ENCODE data around the gene UCP2. TPM values are rescaled to one million over a fixed set of nuclear protein-coding genes. Genes with fewer than 3 reads are reported as not detected.

Gene UCP2
- total RNA-seq, 3 donors from 2014 or later: 69.3 to 146 (median 88.9) TPM

DNA sequence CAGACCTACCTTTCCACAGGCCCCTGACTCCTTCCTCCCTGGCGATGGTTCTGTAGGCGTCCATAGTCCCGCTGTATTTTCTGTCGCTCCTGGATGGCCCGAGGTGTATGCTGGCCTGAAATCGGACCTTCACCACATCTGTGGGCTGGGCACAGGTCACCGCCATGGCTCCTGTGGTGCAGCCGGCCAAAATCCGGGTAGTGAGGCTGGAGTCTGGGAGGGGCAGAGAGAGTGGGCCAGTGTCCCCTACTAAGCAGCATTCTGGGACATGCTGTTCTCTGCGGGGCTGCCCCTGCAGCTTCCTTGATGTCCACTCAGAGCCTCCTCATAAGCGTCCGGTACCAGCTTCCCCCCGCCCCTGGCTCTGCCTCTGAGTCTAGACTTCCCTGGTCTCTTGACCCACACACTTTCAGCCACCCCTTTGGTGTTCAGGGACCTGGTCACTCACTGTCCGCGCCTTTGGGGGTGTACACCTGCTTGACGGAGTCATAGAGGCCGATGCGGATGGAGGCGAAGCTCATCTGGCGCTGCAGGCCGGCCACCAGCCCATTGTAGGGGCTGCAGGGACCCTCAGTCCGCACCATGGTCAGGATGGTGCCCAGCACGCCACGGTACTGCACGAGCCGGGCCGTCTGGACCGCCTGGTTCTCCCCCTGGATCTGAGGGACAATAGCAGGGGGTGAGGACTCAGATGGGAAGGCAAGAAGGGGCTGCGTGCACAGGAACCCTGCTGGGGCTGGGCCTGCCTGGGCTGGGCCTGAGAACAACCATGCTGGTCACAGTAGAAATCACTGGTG is 23.3 kb upstream of the UCP2 start:
- Mint-ChIP-seq H3K27me3 (ENCODE audit: low read depth) (no peaks in the 10 kb centered on the region), H3K4me1 (ENCODE audit: low read depth) (peaks cover 81% of the 10 kb centered on the region), H3K9me3 (no peaks in the 10 kb centered on the region), H3K4me3 (no peak overlapping the region), H3K36me3 (ENCODE audit: insufficient read depth) (peaks cover 18% of the 10 kb centered on the region)
- ATAC-seq (no peak), DNase-seq (no peak)

DNA sequence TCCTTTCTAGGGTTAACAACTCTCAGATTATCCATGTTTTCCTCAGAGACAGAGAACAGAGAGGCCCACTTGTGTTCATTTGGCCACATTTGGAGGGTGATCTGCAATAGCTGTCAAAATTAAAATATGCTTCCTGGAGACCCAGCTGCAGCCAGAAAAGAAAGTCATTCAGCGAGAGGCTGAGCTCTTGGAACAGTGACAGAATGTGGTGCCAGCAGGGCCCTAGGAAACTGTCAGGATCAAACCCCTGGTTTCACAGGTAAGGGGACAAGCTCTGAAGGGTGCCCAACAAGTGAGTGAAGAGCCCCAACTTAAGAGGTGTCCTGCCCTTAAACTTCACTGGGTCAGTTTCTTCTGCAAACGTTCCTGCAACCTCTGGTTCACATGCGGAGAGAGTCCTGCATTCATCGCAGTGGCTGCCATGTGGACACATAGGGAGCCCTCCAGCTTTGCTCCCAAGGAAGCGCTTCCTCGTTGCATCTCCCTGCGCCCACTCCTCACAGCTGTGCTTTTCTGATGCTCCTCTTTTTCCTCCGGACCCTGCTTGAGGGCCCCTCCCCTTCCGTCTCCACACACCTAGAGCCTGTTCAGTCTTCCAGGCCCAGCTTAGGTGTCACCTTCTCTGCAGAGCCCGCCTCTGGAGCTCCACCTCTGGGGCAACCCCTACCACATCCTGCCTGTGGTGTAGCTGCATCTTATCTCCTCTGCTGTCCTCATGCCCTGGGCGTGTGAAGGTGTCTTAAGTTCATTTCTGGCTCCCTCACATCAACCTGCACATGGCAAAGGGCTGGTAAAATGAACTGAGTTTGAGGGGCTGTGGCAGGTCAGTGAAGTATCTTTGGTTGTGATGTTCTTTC is 22.3 kb upstream of the UCP2 start:
- Mint-ChIP-seq H3K27me3 (ENCODE audit: low read depth) (no peaks in the 10 kb centered on the region), H3K4me3 (peak overlapping the region; percentile 60), H3K36me3 (ENCODE audit: insufficient read depth) (peaks cover 21% of the 10 kb centered on the region), H3K9me3 (no peaks in the 10 kb centered on the region), H3K4me1 (ENCODE audit: low read depth) (peaks cover 78% of the 10 kb centered on the region)
- ATAC-seq (peak; percentile 97 to 99), DNase-seq (peak; percentile 75)

DNA sequence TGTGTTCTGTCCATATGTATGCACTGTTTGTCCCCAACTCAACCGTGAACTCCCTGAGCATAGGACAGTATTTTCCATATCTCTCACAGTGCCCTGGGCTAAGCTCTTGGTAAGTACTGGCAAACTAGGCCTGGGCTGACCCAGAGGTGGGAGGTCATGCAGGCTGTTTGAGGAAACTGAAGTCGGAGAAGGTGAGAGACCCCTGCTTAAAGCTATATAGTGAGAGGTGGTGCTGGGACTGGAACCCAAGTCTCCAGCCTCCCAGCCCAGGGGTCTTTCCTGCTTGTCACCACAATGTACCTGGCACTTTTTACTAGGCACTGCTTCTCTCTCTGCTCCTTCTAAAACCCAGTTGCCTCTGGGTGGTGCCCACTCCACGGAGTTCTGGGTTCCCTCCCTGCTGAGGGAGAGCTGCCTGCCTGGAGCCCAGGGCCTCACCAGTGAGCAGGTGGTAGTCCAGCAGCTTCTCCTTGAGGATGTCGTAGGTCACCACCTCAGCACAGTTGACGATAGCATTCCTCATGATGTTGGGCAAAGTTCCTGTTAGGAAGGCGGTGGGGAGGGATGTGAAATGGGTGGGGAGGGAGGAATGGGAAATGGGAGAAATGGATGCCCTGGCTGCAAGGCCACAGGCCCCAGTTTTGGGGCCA is 21.5 kb upstream of the UCP2 start:
- Mint-ChIP-seq H3K27me3 (ENCODE audit: low read depth) (no peaks in the 10 kb centered on the region), H3K4me1 (ENCODE audit: low read depth) (peaks cover 79% of the 10 kb centered on the region), H3K9me3 (no peaks in the 10 kb centered on the region), H3K36me3 (ENCODE audit: insufficient read depth) (peaks cover 21% of the 10 kb centered on the region), H3K4me3 (no peak overlapping the region)
- ATAC-seq: no peak
- no peak for DNase-seq

DNA sequence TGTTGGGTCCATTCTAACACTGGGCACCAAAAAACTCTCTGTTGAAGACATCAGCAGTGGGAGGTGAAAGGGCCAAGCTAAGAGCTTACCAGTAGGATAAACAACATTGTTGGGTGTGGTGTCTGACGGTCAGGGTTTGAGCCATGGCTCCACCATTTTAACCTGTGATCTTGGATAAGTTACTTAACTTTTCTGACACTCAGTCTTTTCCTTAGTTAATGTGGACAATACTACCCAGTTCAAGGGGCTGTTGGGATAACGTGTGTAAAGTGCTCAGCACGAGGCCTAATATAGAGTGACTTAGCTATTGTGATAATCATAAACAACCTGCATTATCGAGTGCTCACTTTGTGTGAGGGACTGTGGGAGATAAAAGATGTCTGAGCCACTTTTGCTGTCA is 20.2 kb upstream of the UCP2 start:
- DNase-seq: no peak
- peaks cover 21% of the 10 kb centered on the region for H3K36me3 Mint-ChIP-seq (ENCODE audit: insufficient read depth)

DNA sequence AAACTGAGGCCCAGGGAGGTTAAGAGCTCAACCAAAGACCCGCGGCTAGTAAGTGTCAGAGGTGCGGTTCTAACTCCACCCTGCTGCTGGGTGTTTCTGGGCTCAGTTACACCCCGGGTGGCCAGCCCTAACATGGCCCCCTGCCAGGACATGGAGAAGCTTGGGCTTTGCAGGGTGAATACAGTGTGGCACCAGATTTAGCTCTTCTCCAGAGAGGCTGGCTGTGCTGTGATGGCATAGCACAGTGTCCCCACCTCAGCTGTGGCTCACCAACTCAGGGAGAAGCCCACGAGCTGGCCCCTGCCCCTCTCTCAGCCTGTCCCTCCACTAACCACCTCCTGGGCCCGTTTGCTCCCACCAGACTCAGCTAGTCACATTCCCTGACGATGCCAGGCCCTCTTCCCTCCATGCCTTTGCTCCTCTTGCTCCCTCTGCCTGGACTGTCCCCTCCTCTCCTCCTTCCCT is 19.2 kb upstream of the UCP2 start:
- peaks cover 21% of the 10 kb centered on the region for H3K36me3 Mint-ChIP-seq (ENCODE audit: insufficient read depth)
- no peaks in the 10 kb centered on the region for H3K9me3 Mint-ChIP-seq
- DNase-seq: no peak
- ATAC-seq: no peak
- no peak overlapping the region for H3K4me3 Mint-ChIP-seq
- H3K4me1 Mint-ChIP-seq (ENCODE audit: low read depth): peaks cover 74% of the 10 kb centered on the region
- H3K27me3 Mint-ChIP-seq (ENCODE audit: low read depth): no peaks in the 10 kb centered on the region

More for the DNA sequence above, 20.2 kb upstream of the UCP2 start:
- Mint-ChIP-seq H3K4me3 (no peak overlapping the region), H3K4me1 (ENCODE audit: low read depth) (peaks cover 73% of the 10 kb centered on the region), H3K9me3 (no peaks in the 10 kb centered on the region), H3K27me3 (ENCODE audit: low read depth) (no peaks in the 10 kb centered on the region)
- no peak for ATAC-seq

DNA sequence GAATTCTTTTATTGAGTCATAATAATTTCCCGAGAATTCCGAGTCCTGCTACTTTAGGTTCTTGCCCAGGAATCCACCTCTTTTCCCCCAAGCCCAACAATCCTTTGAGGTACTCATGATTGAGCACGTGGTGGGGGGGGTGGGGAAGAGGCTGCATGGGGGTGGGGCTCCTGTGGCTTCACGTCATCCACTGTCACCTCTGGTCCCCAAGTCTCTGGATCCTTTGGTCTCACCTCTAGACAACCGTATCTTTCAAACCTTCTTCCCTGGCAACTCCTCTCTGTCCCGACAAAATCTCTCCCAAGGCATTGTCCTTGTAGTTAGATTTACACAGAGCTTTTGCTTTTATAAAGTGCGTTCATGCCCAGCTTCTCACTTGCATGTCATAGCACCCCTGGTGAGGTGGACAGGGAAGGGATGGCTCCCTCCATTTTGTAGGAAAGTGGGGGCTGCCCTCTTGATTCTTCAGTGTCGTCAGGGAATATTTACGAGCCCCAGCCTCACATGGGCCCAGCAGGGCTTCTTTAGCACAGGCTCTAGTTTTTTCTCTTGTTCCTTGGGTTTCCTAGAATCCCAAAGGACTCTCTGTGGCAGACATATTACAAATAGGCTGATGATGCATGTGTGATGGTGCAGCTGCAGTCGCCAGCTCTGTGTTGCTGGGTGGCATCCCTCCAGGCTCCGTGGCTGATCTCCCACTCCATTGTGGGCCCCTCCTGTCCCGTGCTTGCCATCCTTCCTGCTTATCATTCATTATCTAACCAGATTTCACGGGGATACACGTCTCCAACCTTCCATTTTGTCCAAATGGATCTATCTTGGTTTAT is 17.9 kb upstream of the UCP2 start:
- peaks cover 21% of the 10 kb centered on the region for H3K36me3 Mint-ChIP-seq (ENCODE audit: insufficient read depth)
- no peak overlapping the region for H3K4me3 Mint-ChIP-seq
- peaks cover 74% of the 10 kb centered on the region for H3K4me1 Mint-ChIP-seq (ENCODE audit: low read depth)
- no peak for DNase-seq
- no peak for ATAC-seq
- no peaks in the 10 kb centered on the region for H3K9me3 Mint-ChIP-seq
- no peaks in the 10 kb centered on the region for H3K27me3 Mint-ChIP-seq (ENCODE audit: low read depth)

DNA sequence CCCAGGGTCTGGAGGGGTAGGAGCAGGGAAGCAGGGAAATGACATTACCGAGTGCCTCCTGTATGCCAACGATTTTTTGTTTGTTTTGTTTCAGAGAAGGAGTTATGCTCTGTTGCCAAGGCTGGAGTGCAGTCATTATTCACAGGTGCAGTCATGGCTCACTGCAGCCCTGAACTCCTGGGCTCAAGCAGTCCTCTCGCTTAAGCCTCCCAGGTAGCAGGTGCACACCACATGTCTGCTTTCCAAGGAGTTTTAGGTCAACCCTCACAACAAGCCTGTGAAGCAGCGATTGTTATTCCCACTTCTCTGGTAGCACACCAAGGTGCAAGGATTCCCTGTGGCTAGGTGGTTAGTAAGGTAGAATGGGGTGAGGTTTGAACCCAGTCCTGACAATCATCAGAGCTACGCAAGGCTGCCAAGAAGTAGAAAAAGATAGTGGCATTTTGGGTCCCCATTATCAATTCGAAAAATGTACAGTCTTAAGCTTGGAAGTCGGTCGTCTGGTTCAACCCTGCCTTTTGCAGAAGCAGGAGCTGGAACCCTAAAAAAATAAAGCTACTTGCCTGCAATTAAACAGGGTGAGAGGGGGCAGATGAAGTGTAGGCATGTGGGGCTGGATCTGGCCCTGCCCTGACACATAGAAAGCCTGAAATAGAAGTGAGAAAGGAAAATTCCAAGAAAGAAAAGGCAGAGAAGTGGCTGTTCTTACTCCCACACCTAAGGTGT is 17.1 kb upstream of the UCP2 start:
- Mint-ChIP-seq H3K36me3 (ENCODE audit: insufficient read depth) (peaks cover 21% of the 10 kb centered on the region), H3K9me3 (no peaks in the 10 kb centered on the region), H3K4me1 (ENCODE audit: low read depth) (peaks cover 74% of the 10 kb centered on the region), H3K4me3 (no peak overlapping the region), H3K27me3 (ENCODE audit: low read depth) (no peaks in the 10 kb centered on the region)
- ATAC-seq (peak in 1 of 2 donors; percentile 10), DNase-seq (no peak)

DNA sequence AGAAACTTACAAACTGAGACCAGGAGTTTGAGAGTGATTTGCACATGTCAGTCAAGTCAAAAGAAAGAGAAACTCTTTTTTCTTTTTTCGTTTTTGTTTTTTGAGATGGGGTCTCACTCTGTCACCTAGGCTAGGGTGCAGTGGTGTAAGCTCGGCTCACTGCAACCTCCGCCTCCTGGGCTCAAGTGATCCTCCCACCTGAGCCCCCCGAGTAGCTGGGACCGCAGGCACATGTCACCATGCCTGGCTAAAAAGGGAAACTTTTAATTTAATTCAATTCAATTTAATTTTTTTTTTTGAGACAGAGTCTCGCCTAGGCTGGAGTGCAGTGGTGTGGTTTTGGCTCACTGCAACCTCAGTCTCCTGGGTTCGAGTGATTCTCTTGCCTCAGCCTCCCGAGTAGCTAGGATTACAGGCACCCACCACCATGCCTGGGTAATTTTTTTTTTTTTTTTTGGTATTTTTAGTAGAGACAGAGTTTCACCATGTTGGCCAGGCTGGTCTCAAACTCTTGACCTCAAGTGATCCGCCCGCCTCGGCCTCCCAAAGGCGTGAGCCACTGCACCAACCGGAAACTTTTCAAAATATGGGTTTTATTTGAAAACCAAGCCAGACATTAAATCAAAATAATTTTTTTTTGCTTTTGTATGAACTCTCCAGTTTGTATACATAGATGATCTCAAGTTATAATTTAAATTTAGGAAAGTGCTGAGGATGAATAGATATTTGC is 16.4 kb upstream of the UCP2 start:
- ATAC-seq: no peak
- Mint-ChIP-seq H3K9me3 (no peaks in the 10 kb centered on the region), H3K27me3 (ENCODE audit: low read depth) (no peaks in the 10 kb centered on the region), H3K36me3 (ENCODE audit: insufficient read depth) (peaks cover 21% of the 10 kb centered on the region), H3K4me3 (no peak overlapping the region), H3K4me1 (ENCODE audit: low read depth) (peaks cover 74% of the 10 kb centered on the region)
- DNase-seq: no peak

DNA sequence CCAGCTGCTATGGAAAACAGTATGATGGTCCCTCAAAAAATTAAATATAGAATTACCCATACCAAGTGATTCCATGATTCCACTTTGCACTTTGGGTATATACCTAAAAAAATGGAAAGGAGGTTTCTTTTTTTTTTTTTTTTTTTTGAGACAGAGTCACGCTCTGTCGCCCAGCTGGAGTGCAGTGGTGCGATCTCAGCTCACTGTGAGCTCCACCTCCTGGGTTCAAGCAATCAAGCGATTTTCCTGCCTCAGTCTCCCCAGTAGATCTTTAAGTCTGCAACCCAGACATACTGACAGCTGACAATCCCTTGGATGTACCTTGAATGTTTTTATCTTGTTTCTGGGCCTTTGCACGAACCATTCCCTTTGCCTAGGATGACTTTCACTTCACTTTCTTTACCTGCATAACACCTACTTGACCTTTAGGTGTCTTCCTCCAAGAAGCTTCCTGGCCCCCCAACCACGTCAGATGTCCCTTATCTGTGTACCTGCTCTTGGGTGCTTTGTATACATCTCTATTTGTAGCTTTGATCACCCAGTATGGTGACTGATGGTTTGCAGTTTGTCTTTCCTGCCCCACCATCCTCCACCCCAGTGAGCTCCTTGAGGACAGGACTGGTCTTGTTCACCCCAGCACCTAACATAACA is 14.6 kb upstream of the UCP2 start:
- H3K27me3 Mint-ChIP-seq (ENCODE audit: low read depth): no peaks in the 10 kb centered on the region

DNA sequence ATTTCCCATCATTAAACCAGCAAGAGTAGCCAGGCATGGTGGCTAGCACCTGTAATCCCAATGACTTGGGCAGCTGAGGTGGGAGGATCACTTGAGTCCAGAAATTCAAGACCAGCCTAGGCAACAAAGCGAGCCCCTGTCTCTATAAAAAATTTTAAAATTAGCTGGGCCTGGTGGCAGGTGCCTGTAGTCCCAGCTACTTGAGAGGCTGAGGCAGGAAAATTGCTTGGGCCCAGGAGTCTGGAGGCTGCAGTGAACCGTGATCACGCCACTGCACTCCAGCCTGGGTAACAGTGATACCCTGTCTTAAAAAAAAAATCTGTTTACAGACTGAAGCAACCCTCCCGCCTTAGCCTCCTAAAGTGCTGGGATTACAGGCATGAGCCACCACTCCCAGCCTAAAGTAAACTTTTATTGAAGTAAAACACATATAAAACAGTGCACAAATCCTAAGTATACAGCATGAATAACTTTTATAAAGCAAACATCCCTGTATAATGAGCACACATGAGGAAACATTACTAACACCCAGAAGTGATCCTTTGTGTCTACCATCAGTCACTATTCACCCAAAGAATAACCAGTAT is 13.6 kb upstream of the UCP2 start:
- H3K36me3 Mint-ChIP-seq (ENCODE audit: insufficient read depth): peaks cover 5% of the 10 kb centered on the region
- H3K4me3 Mint-ChIP-seq: peak overlapping the region; percentile 58
- no peaks in the 10 kb centered on the region for H3K27me3 Mint-ChIP-seq (ENCODE audit: low read depth)
- DNase-seq (no peak), ATAC-seq (no peak)
- H3K4me1 Mint-ChIP-seq (ENCODE audit: low read depth): peaks cover 77% of the 10 kb centered on the region
- H3K9me3 Mint-ChIP-seq: no peaks in the 10 kb centered on the region

More for the DNA sequence above, 14.6 kb upstream of the UCP2 start:
- Mint-ChIP-seq H3K4me3 (no peak overlapping the region), H3K36me3 (ENCODE audit: insufficient read depth) (peaks cover 10% of the 10 kb centered on the region), H3K4me1 (ENCODE audit: low read depth) (peaks cover 72% of the 10 kb centered on the region), H3K9me3 (no peaks in the 10 kb centered on the region)
- ATAC-seq: no peak
- DNase-seq: no peak

DNA sequence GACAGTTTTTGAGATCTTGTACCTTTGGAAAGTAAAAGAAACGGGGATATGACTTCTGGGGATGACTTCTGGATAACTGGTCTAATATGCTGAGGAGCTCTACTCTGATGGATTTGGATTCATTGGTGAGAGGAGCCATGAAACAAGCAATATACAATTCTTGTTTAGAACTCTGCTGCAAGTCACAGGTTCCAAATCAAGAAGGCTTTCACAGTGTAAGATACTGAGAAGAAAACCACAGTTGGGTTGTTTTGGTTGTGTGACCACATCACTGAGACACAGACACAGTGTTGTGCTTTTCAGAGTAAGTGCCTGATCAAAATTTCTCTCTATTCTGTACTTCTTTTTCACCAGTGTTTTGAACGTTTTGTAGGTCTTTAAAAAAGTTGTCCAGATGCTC is 13.1 kb upstream of the UCP2 start:
- peak overlapping the region; percentile 58 for H3K4me3 Mint-ChIP-seq
- peak; percentile 81 to 86 for ATAC-seq
- DNase-seq: no peak
- no peaks in the 10 kb centered on the region for H3K9me3 Mint-ChIP-seq
- no peaks in the 10 kb centered on the region for H3K27me3 Mint-ChIP-seq (ENCODE audit: low read depth)
- peaks cover 79% of the 10 kb centered on the region for H3K4me1 Mint-ChIP-seq (ENCODE audit: low read depth)
- peaks cover 2% of the 10 kb centered on the region for H3K36me3 Mint-ChIP-seq (ENCODE audit: insufficient read depth)

DNA sequence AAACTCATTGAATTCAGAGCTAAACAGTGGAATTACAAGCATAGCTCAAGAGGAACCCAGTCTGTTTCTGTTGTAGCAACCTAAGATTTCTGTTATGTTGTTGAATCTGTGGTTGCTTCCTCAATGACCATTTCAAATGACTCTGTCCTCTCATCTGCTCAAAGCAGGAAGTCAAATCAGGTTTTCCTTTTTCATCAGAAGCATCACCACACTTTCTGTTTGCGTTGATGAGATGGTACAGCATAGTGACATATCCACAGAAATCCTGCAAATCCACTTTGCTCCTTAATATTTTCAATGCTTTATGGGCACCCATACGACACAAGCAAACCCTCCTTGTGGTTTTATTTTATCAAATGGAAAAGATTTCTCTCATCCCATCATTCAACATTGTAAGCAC is 12.6 kb upstream of the UCP2 start:
- Mint-ChIP-seq H3K4me3 (peak overlapping the region; percentile 58), H3K4me1 (ENCODE audit: low read depth) (peaks cover 78% of the 10 kb centered on the region), H3K36me3 (ENCODE audit: insufficient read depth) (no peaks in the 10 kb centered on the region), H3K27me3 (ENCODE audit: low read depth) (no peaks in the 10 kb centered on the region), H3K9me3 (no peaks in the 10 kb centered on the region)
- ATAC-seq (peak; percentile 71 to 73), DNase-seq (no peak)
